Nephron progenitor cell (in vitro differentiated cells): ENCODE results near the gene GABRG3.

ENCODE experiments used
- DNase-seq: peaks from one replicate; pipeline ENCODE4 v3.0.0; 2021
- H3K27ac Mint-ChIP-seq: 2 replicates; pipeline ENCODE4 v1.8.0; 2021; ENCODE audit warnings: mild to moderate bottlenecking, moderate library complexity, mixed read lengths
- H3K27me3 Mint-ChIP-seq: 2 replicates; pipeline ENCODE4 v1.8.0; 2021; ENCODE audit warnings: mild to moderate bottlenecking, low read depth, mixed read lengths; ENCODE audit not compliant: poor library complexity
- H3K36me3 Mint-ChIP-seq: 2 replicates; pipeline ENCODE4 v1.8.0; 2021; ENCODE audit warnings: low read depth, mixed read lengths
- H3K4me1 Mint-ChIP-seq: 2 replicates; pipeline ENCODE4 v1.8.0; 2021; ENCODE audit warnings: mixed read lengths
- H3K4me3 Mint-ChIP-seq: 2 replicates; pipeline ENCODE4 v1.8.0; 2021; ENCODE audit warnings: mild to moderate bottlenecking, moderate library complexity, mixed read lengths
- H3K9me3 Mint-ChIP-seq: 2 replicates; pipeline ENCODE4 v1.8.0; 2021; ENCODE audit warnings: mild to moderate bottlenecking, moderate library complexity, mixed read lengths
- CTCF ChIP-seq: fragments of 200-600 bp; sonication (generic); IDR thresholded peaks from 2 replicates; pipeline ENCODE4 v1.5.0; 2021; ENCODE audit warnings: antibody characterized with exemption

GABRG3 gene

DNA sequence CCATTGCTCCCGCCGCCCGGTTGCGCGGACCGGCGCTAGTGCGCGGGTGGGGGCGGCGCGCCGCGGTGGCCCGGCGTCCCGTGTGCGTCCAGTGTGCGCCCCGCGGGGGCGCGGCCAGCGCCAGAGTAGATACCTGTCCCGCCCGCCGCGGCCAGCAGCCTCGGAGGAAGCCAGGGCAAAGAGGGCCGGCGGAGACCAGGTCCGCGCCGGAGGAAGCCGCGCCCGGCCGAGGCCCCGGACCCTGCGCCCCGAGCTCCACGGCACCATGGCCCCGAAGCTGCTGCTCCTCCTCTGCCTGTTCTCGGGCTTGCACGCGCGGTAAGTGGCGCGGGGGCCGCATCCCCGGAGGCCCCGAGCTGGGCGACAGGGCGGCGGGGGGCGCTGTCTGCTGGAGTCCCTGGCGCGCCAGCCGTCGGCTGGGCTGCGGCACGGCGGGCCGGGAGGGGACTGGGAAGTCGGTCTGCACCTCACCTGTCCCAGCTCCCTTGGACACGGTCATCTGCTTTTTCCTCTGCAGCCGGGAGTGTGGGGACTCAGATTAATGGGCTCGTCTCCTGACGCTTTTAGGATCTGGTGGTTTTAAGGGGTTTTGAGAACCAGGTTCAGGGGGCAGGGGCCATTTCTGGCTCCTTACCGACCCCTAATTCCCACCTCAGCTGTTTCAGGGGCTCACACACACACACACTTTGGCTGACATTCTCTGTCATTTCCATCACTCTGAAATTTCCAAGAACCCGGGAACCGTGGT is 464 bp downstream of the GABRG3 start:
- H3K27ac Mint-ChIP-seq: no peak overlapping the region

DNA sequence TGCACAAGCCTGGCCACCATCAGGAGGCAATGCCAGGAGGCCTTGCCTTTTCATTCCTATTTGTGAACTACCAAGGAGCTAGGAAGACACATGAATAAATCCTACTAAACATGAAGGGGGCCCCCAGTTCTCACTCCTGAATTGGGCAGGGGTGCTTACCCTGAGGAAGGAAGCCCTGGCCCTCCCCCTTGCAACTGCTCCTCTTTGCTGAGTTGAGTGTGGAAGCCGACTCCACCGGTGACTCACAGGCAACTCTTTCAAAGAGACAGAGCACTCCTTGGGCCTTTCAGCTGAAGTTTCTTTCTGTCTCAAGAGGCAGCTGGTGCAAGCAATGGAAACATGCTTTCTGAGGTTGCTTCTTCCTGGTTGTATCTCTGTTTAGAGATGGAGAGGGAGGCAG is 1.7 kb downstream of the GABRG3 start:
- Mint-ChIP-seq H3K9me3 (no peaks in the 10 kb centered on the region), H3K4me3 (peak overlapping the region; percentile 77), H3K4me1 (peaks cover 16% of the 10 kb centered on the region), H3K36me3 (no peaks in the 10 kb centered on the region), H3K27ac (no peak overlapping the region), H3K27me3 (peaks cover 71% of the 10 kb centered on the region)
- TF ChIP-seq CTCF: no peak
- no peak for DNase-seq

More for the DNA sequence above, 464 bp downstream of the GABRG3 start:
- peaks cover 80% of the 10 kb centered on the region for H3K27me3 Mint-ChIP-seq
- H3K4me1 Mint-ChIP-seq: peaks cover 16% of the 10 kb centered on the region
- peak; percentile 60 for DNase-seq
- no peak for TF ChIP-seq CTCF
- no peaks in the 10 kb centered on the region for H3K36me3 Mint-ChIP-seq
- H3K9me3 Mint-ChIP-seq: no peaks in the 10 kb centered on the region
- peak overlapping the region; percentile 77 for H3K4me3 Mint-ChIP-seq

DNA sequence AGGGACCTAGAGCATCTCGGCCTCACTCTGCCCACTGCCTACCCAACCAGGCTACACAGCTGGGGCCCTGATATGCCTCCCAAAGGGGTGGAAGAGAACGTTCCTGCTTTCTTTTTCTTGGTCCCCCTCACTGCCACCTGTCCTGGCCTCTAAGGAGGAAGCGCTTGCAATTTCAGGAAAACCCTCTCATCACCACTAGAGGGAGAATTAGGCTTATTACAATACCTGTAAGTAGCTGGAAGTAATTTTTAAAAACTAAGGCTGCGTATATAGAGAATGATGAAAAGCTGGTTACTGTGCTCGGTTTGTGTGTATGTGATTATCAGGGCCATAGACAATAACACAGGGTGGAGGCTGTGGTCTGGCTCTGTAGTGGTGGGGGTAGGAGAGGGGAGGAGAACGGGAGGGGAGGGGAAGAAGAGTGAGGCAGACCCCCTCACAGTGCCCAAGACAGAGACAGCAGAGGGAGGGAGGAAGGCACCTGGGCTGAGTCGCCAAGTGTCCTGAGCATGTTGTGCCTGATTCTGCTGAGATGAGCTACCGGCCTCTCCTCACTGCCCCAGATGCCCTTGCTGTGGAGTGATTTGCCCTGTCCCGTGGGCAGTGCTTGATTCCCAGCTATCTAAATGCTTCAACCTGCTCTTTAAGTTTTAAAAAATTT is 3.3 kb downstream of the GABRG3 start:
- DNase-seq: no peak
- H3K36me3 Mint-ChIP-seq: no peaks in the 10 kb centered on the region
- H3K4me3 Mint-ChIP-seq: no peak overlapping the region
- H3K9me3 Mint-ChIP-seq: no peaks in the 10 kb centered on the region
- H3K27ac Mint-ChIP-seq: no peak overlapping the region
- TF ChIP-seq CTCF: peak; percentile 62
- peaks cover 67% of the 10 kb centered on the region for H3K27me3 Mint-ChIP-seq
- H3K4me1 Mint-ChIP-seq: peaks cover 16% of the 10 kb centered on the region

- DNase-seq: no peak
- no peaks in the 10 kb centered on the region for H3K9me3 Mint-ChIP-seq
Observed at GRCh38 chr15:26981492-26981891, 10.5 kb downstream of the GABRG3 start.

GRCh38 chr15:26983822-26984221 is 12.8 kb downstream of the GABRG3 start:
- no peak overlapping the region for H3K27ac Mint-ChIP-seq
- H3K4me3 Mint-ChIP-seq: no peak overlapping the region
- H3K27me3 Mint-ChIP-seq: peaks cover 39% of the 10 kb centered on the region
- peaks cover 8% of the 10 kb centered on the region for H3K9me3 Mint-ChIP-seq
- H3K36me3 Mint-ChIP-seq: no peaks in the 10 kb centered on the region
- no peak for DNase-seq
- no peak for TF ChIP-seq CTCF
- H3K4me1 Mint-ChIP-seq: no peaks in the 10 kb centered on the region

More at GRCh38 chr15:26981492-26981891, 10.5 kb downstream of the GABRG3 start:
- H3K27ac Mint-ChIP-seq: no peak overlapping the region
- no peak for TF ChIP-seq CTCF
- peaks cover 39% of the 10 kb centered on the region for H3K27me3 Mint-ChIP-seq
- no peak overlapping the region for H3K4me3 Mint-ChIP-seq
- H3K36me3 Mint-ChIP-seq: no peaks in the 10 kb centered on the region
- H3K4me1 Mint-ChIP-seq: no peaks in the 10 kb centered on the region
